NOMO-1 treated with DMSO at 0.1 percent for 48 hours (cell line): ENCODE results near the gene STK39.

ENCODE experiments used
- DNase-seq: peaks from one replicate; lab custom pipeline; 2025; ENCODE audit not compliant: unreplicated experiment; lab: John Stamatoyannopoulos, UW

The STK39 gene

GRCh38 chr2:168185583-168186274, 61.7 kb downstream of the STK39 start:
- peak; percentile 63 for DNase-seq

GRCh38 chr2:168184681-168185513, 62.5 kb downstream of the STK39 start:
- peak; percentile 43 for DNase-seq

GRCh38 chr2:168183308-168183997, 63.9 kb downstream of the STK39 start:
- no peak for DNase-seq

- no peak for DNase-seq
Observed at GRCh38 chr2:168182550-168183249, 64.7 kb downstream of the STK39 start.

GRCh38 chr2:168181825-168182224, 65.6 kb downstream of the STK39 start:
- DNase-seq = no peak

GRCh38 chr2:168180914-168181313, 66.5 kb downstream of the STK39 start:
- DNase-seq = no peak

GRCh38 chr2:168180483-168180882, 66.9 kb downstream of the STK39 start:
- no peak for DNase-seq

GRCh38 chr2:168179592-168179991, 67.8 kb downstream of the STK39 start:
- DNase-seq = no peak

- no peak for DNase-seq
Observed at GRCh38 chr2:168178520-168179324, 68.7 kb downstream of the STK39 start.

- no peak for DNase-seq
Observed at GRCh38 chr2:168176402-168176801, 71.0 kb downstream of the STK39 start.

- no peak for DNase-seq
Observed at GRCh38 chr2:168175469-168175868, 71.9 kb downstream of the STK39 start.

- DNase-seq = peak; percentile 68
Observed at GRCh38 chr2:168174756-168175155, 72.6 kb downstream of the STK39 start.

- no peak for DNase-seq
Observed at GRCh38 chr2:168172071-168172470, 75.3 kb downstream of the STK39 start.

GRCh38 chr2:168171059-168171762, 76.2 kb downstream of the STK39 start:
- DNase-seq = peak; percentile 19

GRCh38 chr2:168169097-168169745, 78.2 kb downstream of the STK39 start:
- DNase-seq = no peak

- no peak for DNase-seq
Observed at GRCh38 chr2:168167511-168168263, 79.7 kb downstream of the STK39 start.

GRCh38 chr2:168166902-168167510, 80.4 kb downstream of the STK39 start:
- DNase-seq = no peak
